Raji (cell line): Measurements from ENCODE around the gene AGMAT.
A peak's percentile ranks its signal among the peaks of the same experiment; 100 is the strongest.

ENCODE experiments used
- POLR2A ChIP-seq: IDR thresholded peaks from 2 replicates; pipeline ENCODE4 v1.6.1; 2011; ENCODE audit warnings: low read depth, low read length, control low read depth; ENCODE audit not compliant: insufficient read depth

The AGMAT gene

DNA sequence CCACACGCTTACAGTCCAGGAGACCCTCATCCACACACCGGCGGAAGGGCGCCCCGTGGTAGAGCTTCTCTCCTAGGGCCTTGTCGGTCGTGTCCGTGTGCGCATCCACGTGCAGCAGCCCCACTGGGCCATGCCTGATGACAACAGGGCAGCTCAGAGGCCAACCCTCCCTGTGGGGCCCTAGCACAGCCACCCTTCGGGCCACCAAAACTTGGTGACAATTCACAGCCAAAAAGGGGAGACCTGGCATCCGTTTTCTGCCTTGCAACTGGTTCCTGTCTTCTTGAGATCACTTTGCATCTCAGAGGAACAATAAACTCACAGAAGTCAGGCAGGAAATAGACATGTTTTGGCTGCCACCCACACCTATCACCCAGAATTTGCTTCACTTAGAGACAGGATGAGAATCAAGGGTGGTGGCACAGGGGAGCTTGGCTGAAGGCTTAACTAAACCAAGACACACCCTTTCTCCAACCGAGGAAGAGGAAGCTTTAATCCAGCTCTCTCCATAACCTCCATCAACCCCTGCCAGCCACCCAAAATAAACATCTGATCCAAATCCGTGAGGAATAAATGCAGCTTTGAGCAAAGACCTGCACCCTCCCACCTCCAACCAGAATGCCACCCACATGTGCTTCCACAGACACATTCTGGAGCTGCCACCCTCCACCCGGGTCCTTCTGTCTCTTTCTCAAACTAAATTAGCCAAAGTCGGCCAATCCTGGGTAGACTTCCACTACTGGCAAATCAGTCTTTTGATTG is 5.7 kb downstream of the AGMAT start:
- TF ChIP-seq POLR2A = peak; percentile 30; the same call in 1 of the 2 replicates

DNA sequence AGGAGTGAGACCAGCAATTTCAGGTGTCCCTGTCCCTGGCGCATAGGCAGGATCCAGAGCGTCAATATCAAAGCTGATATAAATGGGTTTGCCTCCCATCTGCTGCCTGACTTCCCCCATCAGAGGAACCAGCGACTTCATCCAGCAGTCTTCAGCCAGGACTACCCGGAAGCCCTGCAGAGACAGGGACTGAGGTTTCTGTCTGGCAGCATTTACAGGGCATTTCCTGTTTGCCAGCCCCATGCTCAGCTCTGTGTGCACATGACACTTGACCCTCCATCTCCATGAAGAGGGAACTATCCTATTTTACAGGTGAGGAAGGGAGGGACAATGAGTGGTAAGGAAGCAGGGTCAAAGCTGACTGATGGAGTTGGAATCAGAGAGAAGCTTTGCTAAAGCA is 7.2 kb downstream of the AGMAT start:
- no peak for TF ChIP-seq POLR2A

DNA sequence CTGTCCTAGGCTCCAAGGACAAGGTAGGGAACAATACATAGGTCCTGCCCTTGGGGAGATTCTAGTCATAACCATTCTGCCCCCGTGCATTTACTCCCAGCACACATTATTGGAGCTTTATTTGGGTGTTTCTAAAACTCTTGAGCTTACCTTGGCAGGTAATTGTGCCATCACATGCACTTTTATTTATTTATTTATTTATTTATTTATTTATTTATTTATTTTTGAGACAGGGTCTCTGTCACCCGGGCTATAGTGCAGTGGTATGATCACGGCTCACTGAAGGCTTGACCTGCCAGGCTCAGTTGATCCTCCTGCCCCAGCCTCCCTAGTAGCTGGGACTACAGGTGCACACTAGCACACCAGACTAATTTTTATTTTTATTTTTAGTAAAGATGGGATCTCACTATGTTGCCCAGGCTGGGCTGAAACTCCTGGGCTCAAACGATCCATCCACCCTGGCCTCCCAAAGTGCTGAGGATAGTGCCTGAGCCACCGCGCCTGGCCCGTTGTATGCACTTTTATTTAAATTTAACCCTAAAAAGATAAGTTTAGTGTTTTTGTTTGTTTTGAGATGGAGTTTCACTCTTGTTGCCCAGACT is 9.2 kb downstream of the AGMAT start:
- no peak for TF ChIP-seq POLR2A

DNA sequence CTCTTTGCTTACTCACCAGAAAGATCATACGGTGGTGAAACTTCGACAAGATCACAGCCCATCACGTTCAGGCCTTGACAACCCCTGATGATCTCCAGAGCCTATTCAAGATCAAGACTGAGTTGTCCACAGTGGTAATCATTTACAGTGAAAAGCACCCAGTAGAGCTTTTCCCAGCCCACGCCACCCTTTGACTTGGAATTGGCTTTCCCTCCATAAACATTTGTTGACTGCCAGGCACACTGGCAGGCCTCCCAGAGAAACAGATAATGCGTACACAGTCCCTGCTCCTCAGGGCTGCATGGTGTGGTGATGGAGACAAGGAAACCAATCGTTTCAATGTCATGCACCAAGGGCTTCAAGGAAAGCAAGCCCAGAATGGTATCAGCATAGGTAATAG is 10.1 kb downstream of the AGMAT start:
- TF ChIP-seq POLR2A = no peak

DNA sequence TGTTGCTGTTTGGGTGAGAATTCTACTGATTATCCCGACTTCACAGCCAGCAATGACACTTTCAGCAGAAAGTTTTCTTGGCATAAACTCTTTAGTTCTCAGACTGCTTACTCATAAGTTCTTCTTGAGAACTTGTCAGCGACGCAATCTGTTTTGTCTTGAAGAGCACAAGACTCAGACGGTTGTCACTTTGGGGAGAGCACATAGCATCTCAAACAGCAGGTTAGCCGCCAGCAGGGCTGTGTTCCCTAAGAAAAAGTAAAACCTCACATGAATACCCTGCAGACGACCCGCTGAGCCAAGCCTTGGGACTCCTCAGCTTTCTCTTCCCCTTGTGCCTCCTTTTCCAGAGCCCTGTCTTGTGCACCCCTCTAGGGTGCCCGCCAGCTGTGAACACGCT is 11.4 kb downstream of the AGMAT start:
- no peak for TF ChIP-seq POLR2A

DNA sequence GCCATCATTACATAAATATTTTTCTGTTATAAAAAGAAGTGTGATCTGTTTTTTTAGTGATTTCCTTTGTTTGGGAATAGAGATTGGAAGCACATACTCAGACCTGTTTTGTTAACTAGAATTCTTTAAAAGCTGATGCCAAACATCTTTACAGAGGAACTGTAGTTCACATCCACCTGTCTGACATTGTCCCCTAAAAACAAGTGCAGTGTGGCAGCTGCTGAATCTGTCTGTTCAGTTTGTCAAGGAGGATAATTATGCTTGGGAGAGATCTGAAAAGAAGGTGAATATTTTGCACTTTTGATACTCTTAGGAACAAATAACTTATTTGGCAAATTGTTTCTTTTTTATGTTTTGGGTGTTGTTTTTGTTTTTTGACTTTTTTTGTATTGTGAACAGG is 13.6 kb downstream of the AGMAT start:
- TF ChIP-seq POLR2A = no peak

DNA sequence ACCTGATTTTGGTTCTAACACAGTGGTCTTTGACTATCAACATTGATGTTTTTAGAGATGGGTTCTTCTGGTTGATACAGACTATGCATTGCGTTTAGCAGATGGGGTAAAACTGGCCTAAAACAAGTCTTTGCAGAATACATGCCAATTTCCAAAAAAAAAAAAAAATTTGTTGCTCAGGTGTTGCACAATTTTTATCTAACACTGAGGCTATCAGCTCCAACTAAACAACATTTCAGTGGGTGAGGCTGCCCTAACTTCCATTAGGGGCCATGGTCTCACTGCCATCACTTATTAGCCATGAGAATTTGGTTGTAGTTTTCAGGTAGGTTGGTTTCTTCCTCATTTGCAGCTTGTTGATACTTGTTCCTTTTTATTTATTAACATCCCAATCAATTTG is 14.0 kb downstream of the AGMAT start:
- no peak for TF ChIP-seq POLR2A

DNA sequence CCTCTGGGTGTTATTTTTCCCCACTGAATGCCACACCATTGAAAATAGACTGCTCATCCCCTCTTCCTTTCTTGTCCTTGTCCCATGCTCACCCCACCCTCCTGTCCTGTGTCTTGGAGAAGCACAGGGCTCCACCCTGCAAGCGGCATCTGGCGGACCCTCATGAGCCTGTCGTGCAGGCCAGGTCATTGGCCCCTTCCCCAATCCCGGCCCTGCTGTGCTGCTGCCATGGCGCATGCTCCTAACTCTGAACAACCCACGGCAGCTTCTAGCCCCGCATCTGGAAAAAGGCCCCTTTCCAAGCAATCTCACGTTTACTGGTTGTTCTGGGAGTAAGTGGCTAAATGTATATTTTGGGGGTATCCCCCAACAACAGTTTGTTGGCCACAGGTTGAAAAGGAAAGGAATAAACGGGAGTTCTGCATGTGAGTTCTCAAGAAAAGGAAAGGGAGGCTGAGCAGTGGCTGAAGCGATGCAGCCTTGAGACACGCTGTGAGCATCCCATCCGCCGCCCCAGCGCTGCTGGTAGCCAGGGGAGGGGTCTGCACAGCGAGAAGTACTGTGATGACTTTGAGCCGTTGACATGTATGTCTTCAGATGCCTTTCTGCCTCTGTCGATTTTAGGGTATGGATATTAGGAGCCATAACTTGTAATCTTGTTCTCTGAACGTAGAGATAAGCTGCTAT is 16.3 kb downstream of the AGMAT start:
- no peak for TF ChIP-seq POLR2A

DNA sequence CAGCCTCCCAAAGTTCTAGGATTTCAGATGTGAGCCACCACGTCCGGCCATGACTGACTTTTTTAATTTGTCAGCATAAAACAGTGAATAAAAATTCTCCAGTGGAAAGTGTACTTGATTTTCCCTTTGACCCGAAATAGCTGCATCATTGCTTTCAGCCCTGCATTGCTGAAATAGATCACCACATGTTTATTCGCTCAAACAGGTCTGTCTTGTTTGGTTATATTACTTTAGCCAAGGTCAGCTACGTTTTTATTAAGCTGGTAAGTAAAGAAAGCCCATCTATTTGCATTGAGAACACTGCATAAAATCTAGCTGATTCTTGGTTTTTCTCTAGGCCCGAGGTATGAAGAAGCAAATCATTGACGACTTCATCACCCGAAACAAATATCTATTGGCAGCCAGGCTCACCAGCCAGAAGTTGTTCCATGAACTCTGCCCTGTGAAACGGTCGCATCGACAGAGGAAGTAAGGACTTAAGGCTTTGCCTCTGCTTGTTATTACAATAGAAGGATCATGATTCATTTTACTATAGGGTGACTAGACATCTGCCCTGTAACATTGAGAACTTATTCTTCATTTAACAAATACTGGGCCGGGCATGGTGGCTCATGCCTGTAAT is 25.6 kb downstream of the AGMAT start:
- no peak for TF ChIP-seq POLR2A

DNA sequence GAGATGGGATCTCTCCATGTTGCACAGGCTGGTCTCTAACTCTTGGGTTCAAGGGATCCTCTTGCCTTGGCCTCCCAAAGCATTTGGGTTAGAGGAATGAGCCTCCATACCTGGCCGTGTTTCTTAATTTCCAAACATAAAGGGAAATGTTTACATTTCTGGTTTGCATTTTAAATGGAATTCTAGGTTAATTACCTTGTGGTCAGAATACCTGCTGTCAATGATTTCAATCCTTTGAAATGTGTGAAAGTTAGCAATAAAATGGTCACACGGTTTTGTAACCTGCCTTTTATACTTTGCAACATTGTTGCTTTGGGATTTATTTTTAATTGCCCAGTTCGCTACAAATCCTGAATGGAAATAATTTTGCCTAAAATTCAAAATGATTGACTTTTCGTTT is 26.3 kb downstream of the AGMAT start:
- TF ChIP-seq POLR2A = no peak

DNA sequence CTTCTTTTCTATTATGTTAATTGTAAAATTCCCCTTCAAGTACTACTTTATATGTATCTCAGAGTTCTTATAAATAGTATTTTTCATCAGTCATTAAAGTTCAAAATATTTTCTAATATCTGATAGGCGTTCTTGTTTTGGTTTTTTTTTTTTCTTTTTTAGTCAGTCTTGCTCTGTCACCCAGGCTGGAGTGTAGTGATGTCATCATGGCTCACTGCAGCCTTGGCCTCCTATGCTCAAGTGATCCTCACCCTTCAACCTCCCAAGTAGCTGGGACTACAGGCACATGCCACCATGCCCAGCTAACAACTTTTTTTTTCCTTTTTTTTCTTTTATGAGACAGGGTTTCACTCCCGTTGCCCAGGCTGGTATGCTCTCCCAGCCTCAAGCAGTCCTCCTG is 27.3 kb downstream of the AGMAT start:
- TF ChIP-seq POLR2A = no peak

DNA sequence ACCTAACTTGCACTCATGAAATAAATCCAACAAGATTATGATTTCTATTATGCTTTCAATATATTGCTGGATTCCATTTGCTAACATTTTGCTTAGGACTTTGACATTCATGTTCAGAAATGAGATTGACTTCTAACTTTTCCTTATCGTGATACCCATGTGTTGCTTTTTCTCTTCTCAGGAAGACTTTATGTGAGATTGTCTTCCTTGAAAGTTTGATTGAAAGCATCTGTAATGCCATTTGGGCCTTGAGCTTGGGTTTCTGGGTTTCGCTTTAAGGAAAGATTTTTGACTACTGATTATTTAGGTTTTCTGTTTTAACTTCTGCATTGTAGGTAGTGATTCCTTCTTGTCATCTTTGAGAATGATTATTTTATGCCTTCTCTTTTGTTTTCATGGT is 27.8 kb downstream of the AGMAT start:
- TF ChIP-seq POLR2A = no peak

DNA sequence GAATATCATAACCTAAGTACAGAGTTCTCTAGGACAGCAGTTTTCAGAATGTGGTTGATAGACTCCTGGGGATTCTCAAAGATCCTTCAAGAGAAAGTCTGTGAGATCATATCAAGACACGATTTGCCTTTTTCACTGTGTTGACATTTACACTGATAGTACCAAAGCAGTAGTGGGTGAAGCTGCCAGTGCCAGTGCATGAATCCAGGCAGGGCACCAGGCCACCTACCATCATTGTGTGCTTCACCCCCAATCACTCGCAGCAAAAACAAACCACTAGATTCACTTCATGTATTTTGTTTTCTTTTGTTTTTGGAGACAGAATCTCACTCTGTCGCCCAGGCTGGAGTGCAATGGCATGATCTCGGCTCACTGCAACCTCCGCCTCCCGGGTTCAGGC is 34.3 kb downstream of the AGMAT start:
- TF ChIP-seq POLR2A = no peak

DNA sequence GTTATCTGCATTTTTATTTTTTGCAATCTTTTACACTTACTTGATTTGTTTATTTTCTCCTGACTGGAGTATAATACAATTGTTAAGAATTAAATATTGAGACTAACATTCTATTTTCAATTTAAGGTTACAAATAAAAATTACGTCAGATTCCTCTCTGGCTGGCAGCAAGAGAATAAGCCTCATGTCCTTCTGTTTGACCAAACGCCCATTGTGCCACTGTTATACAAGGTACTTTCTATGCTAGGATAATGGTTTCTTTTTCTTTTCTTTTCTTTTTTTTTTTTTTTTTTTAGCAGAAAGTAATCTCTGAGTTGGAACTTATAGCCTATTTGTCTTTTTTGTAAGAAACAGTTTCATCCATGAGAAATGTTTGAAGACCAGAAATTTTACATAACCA is 38.2 kb downstream of the AGMAT start:
- TF ChIP-seq POLR2A = no peak

DNA sequence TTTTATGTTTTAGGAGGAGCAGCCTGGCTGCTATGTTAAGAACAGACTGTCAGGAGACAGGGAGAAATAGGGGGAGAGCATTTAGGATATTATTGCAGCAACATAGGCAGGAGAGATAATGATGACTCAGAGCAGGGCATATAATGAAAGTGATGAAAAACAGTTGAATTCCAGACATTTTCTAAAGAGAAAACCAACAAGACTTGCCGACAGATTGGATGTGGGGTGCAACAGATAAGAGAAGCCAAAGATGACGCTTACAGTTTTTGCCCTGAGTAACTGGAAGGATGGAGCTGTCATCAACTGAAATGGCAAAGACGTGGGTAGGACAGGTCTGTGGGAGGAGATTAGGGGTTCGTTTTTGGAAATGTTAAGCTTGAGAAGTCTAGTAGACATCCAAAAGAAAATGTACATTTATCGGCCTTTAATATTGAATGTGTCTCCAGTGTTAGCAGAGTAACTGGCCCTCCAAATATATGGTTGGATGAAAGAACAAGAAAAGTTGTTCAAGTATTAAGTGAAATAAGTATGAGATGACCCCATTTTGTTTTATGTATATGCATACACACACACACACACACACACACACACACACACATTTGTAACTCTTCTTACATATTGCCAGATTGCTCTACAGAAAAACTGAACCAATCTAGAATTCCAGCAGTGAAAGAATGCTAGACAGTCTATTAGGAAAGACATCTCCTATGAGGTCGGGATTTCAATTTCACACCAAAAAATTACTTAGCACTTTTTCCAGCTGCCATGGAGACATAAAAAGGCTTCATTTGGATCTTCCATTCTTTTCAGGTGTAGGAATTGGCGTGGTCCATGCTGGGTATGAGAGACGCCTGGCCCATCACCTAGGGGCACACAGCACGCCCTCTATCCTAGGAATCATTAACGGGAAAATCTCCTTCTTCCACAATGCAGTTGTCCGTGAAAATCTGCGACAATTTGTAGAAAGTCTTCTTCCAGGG is 41.0 kb downstream of the AGMAT start:
- no peak for TF ChIP-seq POLR2A

DNA sequence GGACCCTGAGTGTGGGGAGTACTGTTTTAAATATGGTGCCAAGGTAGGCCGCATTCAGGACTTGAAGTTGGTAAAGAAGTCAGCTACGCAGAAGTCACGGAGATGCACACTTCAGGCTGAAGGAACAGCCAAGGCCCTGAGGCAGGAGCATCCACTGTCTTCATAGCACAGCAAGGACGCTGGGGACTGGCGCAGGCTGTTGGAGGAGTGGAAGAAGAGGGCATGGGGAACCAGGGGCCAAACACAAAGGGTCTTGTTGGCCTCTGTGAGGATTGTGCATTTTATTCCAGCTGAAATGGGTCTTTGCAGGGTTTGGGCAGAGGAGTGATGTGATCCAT is 41.6 kb downstream of the AGMAT start:
- TF ChIP-seq POLR2A = no peak
